ENCODE measurements around the gene MEI1.
A peak's percentile ranks its signal among the peaks of the same experiment; 100 is the strongest.

Gene MEI1

DNA sequence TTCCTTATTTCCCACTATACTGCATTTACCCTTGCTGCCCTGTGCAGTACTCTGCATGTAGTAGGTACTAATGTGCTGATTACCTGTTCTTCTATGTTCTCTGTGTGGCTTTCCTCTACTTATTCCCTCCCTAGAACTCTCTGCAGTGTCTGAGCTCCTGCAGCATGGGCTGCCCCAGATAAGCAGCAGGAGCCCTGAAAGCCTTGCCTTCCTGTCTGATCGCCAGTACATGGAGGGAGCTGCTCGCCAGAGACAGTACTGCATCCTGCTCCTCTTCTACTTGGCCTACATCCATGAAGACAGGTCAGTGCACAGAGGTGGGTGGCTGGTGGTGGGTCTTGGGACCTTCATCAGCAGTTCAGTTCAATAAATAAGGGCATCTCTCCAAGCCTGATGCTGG, 58.9 kb downstream of the MEI1 start:
- TF ChIP-seq, protein P1, sequence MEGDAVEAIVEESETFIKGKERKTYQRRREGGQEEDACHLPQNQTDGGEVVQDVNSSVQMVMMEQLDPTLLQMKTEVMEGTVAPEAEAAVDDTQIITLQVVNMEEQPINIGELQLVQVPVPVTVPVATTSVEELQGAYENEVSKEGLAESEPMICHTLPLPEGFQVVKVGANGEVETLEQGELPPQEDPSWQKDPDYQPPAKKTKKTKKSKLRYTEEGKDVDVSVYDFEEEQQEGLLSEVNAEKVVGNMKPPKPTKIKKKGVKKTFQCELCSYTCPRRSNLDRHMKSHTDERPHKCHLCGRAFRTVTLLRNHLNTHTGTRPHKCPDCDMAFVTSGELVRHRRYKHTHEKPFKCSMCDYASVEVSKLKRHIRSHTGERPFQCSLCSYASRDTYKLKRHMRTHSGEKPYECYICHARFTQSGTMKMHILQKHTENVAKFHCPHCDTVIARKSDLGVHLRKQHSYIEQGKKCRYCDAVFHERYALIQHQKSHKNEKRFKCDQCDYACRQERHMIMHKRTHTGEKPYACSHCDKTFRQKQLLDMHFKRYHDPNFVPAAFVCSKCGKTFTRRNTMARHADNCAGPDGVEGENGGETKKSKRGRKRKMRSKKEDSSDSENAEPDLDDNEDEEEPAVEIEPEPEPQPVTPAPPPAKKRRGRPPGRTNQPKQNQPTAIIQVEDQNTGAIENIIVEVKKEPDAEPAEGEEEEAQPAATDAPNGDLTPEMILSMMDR (IDR thresholded peaks at IDR 0.05; ENCODE audit: insufficient read depth, low read depth, low read length, missing control alignments): no peak
- no peak for DNase-seq (ENCODE audit: low read depth)

DNA sequence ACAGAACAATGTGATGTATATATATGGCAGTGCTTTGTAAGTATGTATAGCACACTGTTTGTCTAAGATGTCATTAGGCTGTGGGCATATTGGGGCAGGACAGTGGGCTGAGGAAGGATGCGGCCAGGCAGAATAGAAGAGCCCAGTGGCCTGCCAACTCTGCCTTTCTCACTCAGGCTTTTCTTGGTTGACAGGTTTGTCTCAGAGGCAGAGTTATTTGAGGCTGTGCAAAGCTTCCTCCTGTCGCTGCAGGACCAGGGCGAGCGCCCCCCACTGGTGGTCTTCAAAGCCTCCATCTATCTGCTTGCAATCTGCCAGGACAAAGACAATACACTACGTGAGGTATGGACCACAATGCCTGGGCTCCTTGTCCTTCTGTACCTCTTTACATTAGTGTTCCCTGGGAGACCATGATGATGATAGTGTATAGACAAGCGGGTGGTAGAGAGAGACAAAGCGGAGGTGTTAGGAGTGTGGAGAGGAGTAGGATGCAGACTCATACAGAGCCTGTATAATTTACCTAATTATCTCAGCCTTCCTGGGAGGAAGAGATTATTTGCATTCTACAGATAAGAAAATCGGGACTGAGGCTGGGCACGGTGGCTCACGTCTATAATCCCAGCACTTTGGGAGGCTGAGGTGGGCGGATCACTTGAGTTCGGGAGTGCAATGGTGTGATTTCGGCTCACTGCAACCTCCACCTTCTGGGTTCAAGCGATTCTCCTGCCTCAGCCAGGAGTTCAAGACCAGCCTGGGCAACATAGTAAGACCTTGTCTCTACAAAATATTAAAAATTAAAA, 63.9 kb downstream of the MEI1 start:
- TF ChIP-seq, protein P1 (IDR thresholded peaks at IDR 0.05; ENCODE audit: insufficient read depth, low read depth, low read length, missing control alignments): peak; percentile 76
- peak; percentile 84 for DNase-seq (ENCODE audit: low read depth)

More for the DNA sequence above, 58.9 kb downstream of the MEI1 start:
- H3K4me3 ChIP-seq (ENCODE audit: low read depth, low read length): no peak overlapping the region

DNA sequence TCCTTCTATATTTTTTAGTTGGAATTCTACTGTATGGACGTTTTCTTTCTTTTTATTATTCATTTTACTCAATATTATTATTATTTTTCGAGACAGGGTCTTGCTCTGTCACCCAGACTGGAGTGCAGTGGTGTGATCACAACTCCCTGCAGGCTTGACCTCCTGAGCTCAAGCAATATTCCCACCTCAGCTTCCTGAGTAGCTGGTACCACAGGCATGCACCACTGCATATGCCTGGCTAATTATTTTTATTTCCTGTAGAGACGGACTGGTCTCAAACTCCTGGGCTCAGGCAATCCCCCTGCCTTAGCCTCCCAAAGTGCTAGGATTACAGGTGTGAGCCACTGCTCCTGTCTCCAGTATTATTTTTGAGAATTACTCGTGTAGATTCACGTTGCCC, 67.2 kb downstream of the MEI1 start:
- no peak overlapping the region for H3K4me3 ChIP-seq (ENCODE audit: low read depth, low read length)
- TF ChIP-seq, protein P1 (IDR thresholded peaks at IDR 0.05; ENCODE audit: insufficient read depth, low read depth, low read length, missing control alignments): no peak
- DNase-seq (ENCODE audit: low read depth): no peak

More for the DNA sequence above, 63.9 kb downstream of the MEI1 start:
- no peak overlapping the region for H3K4me3 ChIP-seq (ENCODE audit: low read depth, low read length)

DNA sequence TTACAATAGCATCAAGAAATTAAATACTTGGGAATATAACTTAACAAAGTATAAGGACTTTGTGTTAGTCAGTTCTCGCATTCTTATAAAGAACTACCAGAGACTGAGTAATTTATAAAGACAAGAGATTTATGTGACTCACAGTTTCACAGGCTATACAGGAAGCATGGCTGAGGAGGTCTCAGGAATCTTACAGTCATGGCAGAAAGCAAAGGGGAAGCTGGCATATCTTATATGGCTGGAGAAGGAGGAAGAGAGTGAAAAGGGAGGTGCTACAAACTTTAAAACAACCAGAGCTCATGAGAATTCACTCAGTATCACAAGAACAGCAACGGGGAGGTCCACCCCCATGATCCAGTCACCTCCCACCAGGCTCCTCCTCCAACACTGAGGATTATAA, 69.1 kb downstream of the MEI1 start:
- peak; percentile 40 for DNase-seq (ENCODE audit: low read depth)
- H3K4me3 ChIP-seq (ENCODE audit: low read depth, low read length): no peak overlapping the region
- TF ChIP-seq, protein P1 (IDR thresholded peaks at IDR 0.05; ENCODE audit: insufficient read depth, low read depth, low read length, missing control alignments): no peak

DNA sequence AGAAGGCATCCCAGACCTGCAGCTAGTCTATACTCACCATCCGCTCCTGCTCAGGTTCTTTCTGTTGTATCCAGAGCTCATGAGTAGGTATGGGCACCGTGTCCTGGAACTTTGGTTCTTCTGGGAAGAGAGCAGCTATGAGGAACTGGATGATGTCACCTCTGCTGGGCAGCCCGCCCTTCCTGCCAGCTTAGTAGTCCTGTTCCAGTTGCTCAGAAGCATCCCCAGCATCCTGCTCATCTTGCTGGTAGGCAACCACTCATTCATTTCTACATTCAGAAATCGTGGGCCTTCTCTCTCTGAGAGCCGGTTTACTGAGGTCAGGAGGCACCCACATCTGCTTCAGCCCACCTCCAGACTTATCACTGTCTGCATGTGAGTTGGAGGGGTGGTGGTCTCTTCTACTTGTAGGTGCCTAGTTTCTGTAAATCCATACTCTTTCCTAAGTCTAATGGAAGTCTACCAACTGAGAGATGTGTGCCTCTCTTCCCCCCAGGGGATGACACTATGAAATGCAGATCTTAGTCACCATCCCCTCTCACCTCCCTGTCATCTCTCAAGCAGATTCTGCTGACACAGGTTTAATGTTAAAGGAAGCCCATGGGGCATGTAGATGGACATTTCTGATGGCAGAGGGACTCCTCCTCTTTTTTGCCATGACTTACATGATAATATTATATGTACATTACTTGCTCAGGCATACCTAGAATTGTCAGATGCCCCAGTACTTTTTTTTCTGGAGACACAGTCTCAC, 71.6 kb downstream of the MEI1 start:
- DNase-seq (ENCODE audit: low read depth): no peak
- no peak overlapping the region for H3K4me3 ChIP-seq (ENCODE audit: low read depth, low read length)
- TF ChIP-seq, protein P1 (IDR thresholded peaks at IDR 0.05; ENCODE audit: insufficient read depth, low read depth, low read length, missing control alignments): no peak

DNA sequence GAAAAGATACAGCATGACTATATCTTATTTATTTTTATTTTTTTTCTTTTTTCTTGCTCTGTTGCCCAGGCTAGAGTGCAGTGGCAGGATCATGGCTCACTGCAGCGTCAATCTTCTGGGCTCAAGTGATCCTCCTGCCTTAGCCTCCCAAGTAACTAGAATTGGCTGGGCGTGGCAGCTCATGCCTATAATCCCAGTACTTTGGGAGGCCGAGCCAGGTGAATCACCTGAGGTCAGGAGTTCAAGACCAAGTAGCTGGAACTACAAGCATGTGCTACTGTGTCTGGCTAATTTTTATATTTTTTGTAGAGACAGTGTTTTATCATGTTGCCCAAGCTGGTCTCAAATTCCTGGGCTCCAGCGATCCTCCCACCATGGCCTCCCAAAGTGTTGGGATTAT, 72.9 kb downstream of the MEI1 start:
- TF ChIP-seq, protein P1 (IDR thresholded peaks at IDR 0.05; ENCODE audit: insufficient read depth, low read depth, low read length, missing control alignments): no peak
- DNase-seq (ENCODE audit: low read depth): no peak
- no peak overlapping the region for H3K4me3 ChIP-seq (ENCODE audit: low read depth, low read length)
